A549 (cell line): ENCODE measurements around the gene TEX22.

Experiments
- KDM5A ChIP-seq: fragments of 200-600 bp; sonication (generic); IDR thresholded peaks from 2 replicates; pipeline ENCODE4 v1.6.1; 2016; ENCODE audit warnings: antibody characterized with exemption, mild to moderate bottlenecking
- TF ChIP-seq, protein P1 (sequence below): fragments of >200 bp; sonication (Bioruptor Twin); formaldehyde crosslinking; IDR thresholded peaks from 3 replicates; pipeline ENCODE4 v1.5.1; 2016

DNA sequence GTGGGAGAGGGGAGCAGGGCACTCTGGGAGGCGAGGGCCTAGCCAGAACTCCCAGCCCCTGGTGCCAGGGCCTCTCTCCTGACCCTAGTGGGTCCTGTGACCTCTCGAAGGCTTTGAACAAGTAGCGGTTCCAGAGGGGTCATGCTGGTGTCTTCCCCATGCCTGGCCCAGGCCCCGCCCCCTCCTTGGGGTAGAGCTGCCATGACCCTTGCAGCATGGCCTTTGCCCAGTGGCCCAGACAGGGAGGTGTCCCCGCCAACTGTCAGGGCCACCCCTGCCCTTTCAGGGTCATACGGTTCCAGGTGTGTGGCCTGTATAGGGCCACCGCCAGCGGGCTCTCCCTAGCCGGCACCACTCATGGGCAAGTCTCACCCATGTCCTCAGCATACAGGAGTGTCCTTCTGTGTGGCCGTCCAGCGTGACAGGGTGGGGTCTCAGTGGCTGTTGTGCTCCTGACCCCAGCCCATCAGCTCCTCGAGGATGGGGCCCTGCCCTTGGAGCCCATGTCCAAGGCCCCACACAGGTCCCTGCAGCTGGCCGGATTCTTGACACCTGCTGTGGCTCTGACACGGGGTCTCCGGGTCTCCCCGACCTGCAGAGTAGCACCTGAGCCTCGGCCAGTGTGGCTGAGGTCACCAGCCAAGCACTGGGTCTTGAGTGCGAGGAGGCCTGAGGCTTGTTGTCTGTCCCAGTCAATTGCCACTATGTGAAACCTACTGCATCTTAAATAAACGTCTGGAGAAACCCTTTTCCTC lies 49.2 kb upstream of the TEX22 start:
- TF ChIP-seq, protein P1, sequence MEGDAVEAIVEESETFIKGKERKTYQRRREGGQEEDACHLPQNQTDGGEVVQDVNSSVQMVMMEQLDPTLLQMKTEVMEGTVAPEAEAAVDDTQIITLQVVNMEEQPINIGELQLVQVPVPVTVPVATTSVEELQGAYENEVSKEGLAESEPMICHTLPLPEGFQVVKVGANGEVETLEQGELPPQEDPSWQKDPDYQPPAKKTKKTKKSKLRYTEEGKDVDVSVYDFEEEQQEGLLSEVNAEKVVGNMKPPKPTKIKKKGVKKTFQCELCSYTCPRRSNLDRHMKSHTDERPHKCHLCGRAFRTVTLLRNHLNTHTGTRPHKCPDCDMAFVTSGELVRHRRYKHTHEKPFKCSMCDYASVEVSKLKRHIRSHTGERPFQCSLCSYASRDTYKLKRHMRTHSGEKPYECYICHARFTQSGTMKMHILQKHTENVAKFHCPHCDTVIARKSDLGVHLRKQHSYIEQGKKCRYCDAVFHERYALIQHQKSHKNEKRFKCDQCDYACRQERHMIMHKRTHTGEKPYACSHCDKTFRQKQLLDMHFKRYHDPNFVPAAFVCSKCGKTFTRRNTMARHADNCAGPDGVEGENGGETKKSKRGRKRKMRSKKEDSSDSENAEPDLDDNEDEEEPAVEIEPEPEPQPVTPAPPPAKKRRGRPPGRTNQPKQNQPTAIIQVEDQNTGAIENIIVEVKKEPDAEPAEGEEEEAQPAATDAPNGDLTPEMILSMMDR = no peak
- no peak for TF ChIP-seq KDM5A
